Measurements from ENCODE around the gene COL13A1. TPM values are rescaled to one million over a fixed set of nuclear protein-coding genes. Genes with fewer than 3 reads are reported as not detected.

COL13A1 gene
- polyA plus RNA-seq, 1 of the 3 experiments (the other 2 are of a cell fraction), result 26.7 TPM

- no peaks in the 10 kb centered on the region for H3K9me3 ChIP-seq
- 63% methylated on average over 11 of the region's 12 CpGs for WGBS (ENCODE audit: low lambda C conversion rate)
- H3K27ac ChIP-seq (ENCODE audit: low read depth in 2 of 2, low read length in 1 of 2), result no peak overlapping the region
- no peak overlapping the region for H3K4me2 ChIP-seq
- no peak for DNase-seq
- no peaks in the 10 kb centered on the region for H3K79me2 ChIP-seq (ENCODE audit: insufficient read depth)
- H3K36me3 ChIP-seq (replicated peaks in 1 of 2; ENCODE audit: control insufficient read depth in 1 of 2, insufficient read depth in 2 of 2, low read length in 1 of 2), result no peaks in the 10 kb centered on the region
- CTCF ChIA-PET, result interaction anchor here (0.8 to 9.2 kb wide), 10 partner anchors 20 to 279 kb away, joined by 3 to 160 read pairs (median 4); partner anchors contain the start of gene COL13A1
- TF ChIP-seq USF2 (IDR thresholded peaks at IDR 0.05; ENCODE audit: borderline replicate concordance, low read depth, low read length) (no peak), FOXM1 (IDR thresholded peaks at IDR 0.05; ENCODE audit: low read depth) (no peak), JUND (IDR thresholded peaks at IDR 0.05) (no peak), TEAD4 (IDR thresholded peaks at IDR 0.05; ENCODE audit: borderline replicate concordance, insufficient read depth) (no peak), CTCF (IDR thresholded peaks at IDR 0.05) (no peak), ZBTB33 (IDR thresholded peaks at IDR 0.05; ENCODE audit: borderline replicate concordance, low read depth) (no peak), MAX (IDR thresholded peaks at IDR 0.05; ENCODE audit: low read depth) (no peak), SIN3A (IDR thresholded peaks at IDR 0.05; ENCODE audit: borderline replicate concordance, low read depth, low read length) (no peak), MXI1 (IDR thresholded peaks at IDR 0.05; ENCODE audit: low read depth, low read length) (no peak), CHD2 (IDR thresholded peaks at IDR 0.05; ENCODE audit: low read length, partially characterized antibody) (no peak), PBX3 (IDR thresholded peaks at IDR 0.05) (no peak), FOXJ3 (CRISPR knock-in tag; IDR thresholded peaks at IDR 0.05) (no peak)
- H3K27me3 ChIP-seq (ENCODE audit: insufficient read depth), result no peaks in the 10 kb centered on the region
- H4K20me1 ChIP-seq (ENCODE audit: insufficient read depth), result no peaks in the 10 kb centered on the region
- no peak overlapping the region for H3K9ac ChIP-seq
- no peak overlapping the region for H3K4me3 ChIP-seq (ENCODE audit: low read depth in 2 of 2, low read length in 1 of 2)
- H3K4me1 ChIP-seq (ENCODE audit: control insufficient read depth in 1 of 2, insufficient read depth in 2 of 2, low read depth in 1 of 2, low read length in 1 of 2), result no peaks in the 10 kb centered on the region; a peak in 1 of 4 replicates
- POLR2A ChIA-PET, result no interaction called here
- H2AFZ ChIP-seq (ENCODE audit: low read depth), result no peak overlapping the region
- H3K9me2 ChIP-seq, result no peaks in the 10 kb centered on the region
- no peaks in the 10 kb centered on the region for H3F3A ChIP-seq (replicated peaks; ENCODE audit: insufficient read depth)
Measured at GRCh38 chr10:69918036-69918435, 116.3 kb downstream of the COL13A1 start.

Measured in SK-N-SH (cell line).